SJCRH30 (cell line): Measurements from ENCODE around the gene CNPY1. TPM values are rescaled to one million over a fixed set of nuclear protein-coding genes. Genes with fewer than 3 reads are reported as not detected.

Source experiments
- DNase-seq, 2 experiments: peaks; one replicate each; pipeline ENCODE4 v3.0.0-alpha.2; 2015 to 2020
- H3K27ac ChIP-seq: fragments of 250-450 bp; sonication (Bioruptor Pico); 2 replicates; pipeline ENCODE4 v1.5.1; 2020; ENCODE audit warnings: mild to moderate bottlenecking, moderate library complexity
- H3K27me3 ChIP-seq: fragments of 250-450 bp; sonication (Bioruptor Pico); 2 replicates; pipeline ENCODE4 v1.5.1; 2020; ENCODE audit warnings: mild to moderate bottlenecking, moderate library complexity
- H3K36me3 ChIP-seq: fragments of 250-450 bp; sonication (Bioruptor Pico); 2 replicates; pipeline ENCODE4 v1.5.1; 2020; ENCODE audit warnings: mild to moderate bottlenecking, moderate library complexity
- H3K4me1 ChIP-seq: fragments of 250-450 bp; sonication (Bioruptor Pico); 2 replicates; pipeline ENCODE4 v1.5.1; 2020; ENCODE audit warnings: mild to moderate bottlenecking, moderate library complexity
- H3K4me3 ChIP-seq: fragments of 250-450 bp; sonication (Bioruptor Pico); 2 replicates; pipeline ENCODE4 v1.5.1; 2020; ENCODE audit warnings: mild to moderate bottlenecking, moderate library complexity
- H3K9me3 ChIP-seq: fragments of 250-450 bp; sonication (Bioruptor Pico); replicated peaks from 2 replicates; pipeline ENCODE4 v1.5.1; 2020; ENCODE audit warnings: mild to moderate bottlenecking, moderate library complexity
- total RNA-seq: library from RNA; depleted of rRNA; stranded (reverse); fragments of >200 nt; shearing (Covaris generic); gene quantifications from 2 replicates; pipeline ENCODE4 v1.2.3, GENCODE V29; 2014

Gene CNPY1
- total RNA-seq, 1 experiment from 2014 or later = not detected

DNA sequence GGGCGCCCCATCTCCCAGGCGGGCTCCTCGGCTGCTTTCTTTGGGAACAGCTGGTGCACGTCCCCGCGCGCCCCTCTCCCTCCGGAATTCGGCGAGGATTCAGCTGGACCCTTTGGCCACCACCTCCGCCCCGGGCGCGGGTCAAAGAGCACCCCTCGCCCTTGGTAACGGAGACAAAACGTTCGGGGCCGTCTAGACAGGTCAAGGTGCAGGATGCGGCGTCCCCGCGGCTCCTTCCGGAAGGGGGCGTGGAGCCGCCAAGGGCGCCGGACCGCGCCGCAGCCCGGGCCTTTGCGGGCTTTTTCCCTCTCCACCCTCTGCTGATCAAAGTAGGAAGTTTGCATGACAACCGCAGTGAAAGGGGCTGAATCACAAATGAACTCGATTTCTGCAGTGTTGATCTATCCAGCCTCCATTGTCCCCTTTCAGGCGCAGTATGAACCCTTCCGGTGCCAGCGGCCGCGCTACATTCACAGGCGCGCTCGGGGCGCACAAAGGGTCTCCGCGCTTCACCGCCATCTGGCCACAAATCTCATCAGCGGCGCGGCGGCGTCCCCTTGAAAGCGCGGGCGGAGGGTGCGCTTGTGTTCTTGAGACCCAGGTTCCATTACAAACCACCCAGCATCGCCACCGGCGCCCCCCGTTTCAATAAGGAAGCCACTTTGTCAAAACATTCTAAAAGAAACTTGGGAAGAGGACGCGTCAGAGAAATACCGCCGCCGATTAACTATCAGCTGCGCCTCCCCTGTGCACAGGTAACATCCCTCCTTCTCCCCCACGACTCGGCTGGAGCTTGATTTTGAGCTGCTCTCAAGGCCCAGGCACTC is 36.4 kb downstream of the CNPY1 start:
- Histone ChIP-seq H3K27me3 (peaks cover 17% of the 10 kb centered on the region), H3K27ac (no peak overlapping the region)

DNA sequence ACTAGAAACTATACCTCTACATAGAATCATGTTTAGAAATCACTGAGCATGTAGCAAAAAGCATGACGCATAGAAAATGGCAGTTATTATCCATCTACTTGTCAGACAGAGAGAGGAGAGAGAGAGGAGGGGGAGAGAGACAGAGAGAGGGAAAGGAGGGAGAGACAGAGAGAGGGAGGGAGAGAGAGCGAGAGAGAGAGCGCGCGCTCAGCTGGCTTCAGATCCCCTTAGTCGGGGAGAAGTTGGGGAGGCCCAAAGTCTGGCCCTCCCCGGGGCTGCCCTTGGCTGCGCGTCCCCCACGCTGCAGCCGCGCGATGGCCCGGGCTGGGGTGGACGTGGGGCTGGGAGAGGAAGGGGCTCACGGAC is 37.0 kb downstream of the CNPY1 start:
- Histone ChIP-seq H3K36me3 (no peaks in the 10 kb centered on the region), H3K4me1 (no peaks in the 10 kb centered on the region), H3K27ac (no peak overlapping the region), H3K4me3 (no peak overlapping the region), H3K9me3 (no peaks in the 10 kb centered on the region), H3K27me3 (peaks cover 17% of the 10 kb centered on the region)
- no peak for DNase-seq

More for the DNA sequence above, 36.4 kb downstream of the CNPY1 start:
- no peaks in the 10 kb centered on the region for H3K9me3 ChIP-seq
- H3K4me1 ChIP-seq = no peaks in the 10 kb centered on the region
- H3K4me3 ChIP-seq = no peak overlapping the region
- no peak for DNase-seq
- no peaks in the 10 kb centered on the region for H3K36me3 ChIP-seq

DNA sequence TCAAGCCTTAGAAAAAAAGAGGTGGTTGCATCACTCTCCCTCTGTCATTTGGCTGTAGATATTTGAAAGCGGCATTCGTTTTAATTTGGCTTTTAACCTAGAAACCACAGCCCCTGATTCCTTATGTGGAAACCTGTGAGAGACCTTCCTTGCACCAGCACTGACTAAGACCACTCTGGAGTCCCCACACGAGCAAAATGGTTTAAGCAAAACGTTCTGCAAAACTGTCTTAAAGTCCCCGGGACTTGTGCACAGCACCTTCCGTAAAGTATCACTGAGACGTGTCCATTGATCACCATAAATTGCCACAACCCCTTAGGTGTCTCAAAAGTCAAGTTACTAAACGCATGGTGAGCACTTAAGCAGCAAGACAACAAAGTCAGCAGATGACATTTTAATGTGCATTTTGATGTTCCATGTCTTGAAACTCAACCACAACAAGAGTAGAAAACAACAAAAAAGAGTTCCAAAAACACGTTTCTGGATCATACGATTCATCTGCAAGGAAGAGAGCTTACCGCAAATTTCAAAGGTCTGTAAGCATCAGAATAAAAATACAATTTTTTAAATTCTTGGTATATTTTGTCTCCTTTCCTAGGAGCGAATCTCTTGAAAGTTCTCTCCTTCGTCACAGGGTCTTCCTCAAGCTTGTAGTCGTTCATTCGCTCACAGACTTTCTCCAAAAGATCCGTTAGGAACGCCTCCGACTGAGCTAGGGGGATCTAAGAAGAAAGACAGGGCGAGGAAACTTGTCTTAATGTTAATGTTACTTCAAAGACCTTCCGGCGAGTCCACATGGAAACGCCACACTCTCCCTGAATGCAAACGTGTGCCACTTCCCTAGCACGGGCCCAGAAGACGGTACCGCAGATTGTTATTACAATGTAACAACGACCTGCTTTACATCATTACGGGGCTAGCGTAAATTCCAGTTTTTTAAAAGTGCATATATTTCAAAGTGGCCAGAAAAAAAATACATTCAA is 37.7 kb downstream of the CNPY1 start:
- Histone ChIP-seq H3K4me3 (no peak overlapping the region), H3K36me3 (no peaks in the 10 kb centered on the region), H3K9me3 (no peaks in the 10 kb centered on the region), H3K4me1 (no peaks in the 10 kb centered on the region), H3K27ac (no peak overlapping the region), H3K27me3 (peaks cover 14% of the 10 kb centered on the region)
- DNase-seq = no peak

DNA sequence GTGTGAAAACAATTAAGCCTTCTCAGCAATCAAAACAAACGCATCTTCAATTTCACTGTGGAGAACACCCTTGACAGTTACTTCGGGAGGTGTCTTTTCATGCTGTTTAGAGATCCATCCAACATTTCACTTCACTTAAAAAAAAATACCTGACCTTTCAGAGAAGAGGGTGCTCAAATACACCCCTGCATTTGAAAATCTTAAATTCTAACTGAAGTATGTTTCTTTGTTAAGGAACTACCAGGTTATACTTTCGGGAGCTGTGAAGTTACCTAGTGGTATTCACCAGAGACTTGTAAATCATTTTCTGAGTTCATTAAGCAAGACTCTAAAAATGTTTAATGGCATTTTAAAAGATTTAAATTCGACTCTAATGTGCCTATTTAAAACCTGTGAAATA is 38.8 kb downstream of the CNPY1 start:
- no peaks in the 10 kb centered on the region for H3K9me3 ChIP-seq
- no peak overlapping the region for H3K4me3 ChIP-seq
- no peak for DNase-seq
- H3K4me1 ChIP-seq = no peaks in the 10 kb centered on the region
- peaks cover 19% of the 10 kb centered on the region for H3K27me3 ChIP-seq
- no peaks in the 10 kb centered on the region for H3K36me3 ChIP-seq
- no peak overlapping the region for H3K27ac ChIP-seq

DNA sequence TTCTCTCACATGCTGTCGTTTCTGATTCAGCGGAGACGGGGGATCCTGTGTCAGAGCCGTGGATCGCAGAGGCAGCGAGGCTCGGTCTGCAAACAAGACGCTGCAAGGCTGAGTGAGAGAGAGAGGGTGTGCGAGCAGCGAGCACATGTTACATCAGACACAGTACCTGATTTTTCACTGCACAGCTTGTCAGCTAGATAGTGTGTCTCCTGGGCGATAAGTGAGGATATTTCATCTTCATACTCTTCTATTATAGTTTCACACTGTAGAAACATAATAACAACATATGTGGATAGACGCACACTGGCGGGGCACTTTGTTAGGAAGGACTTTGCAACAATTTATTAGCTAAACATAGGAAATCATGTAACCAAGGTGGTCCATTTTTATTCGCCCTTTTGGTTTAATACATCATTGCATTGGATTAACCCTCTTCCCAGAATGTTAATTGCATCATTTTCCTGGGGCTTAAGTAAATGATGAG is 39.5 kb downstream of the CNPY1 start:
- Histone ChIP-seq H3K27ac (no peak overlapping the region), H3K4me1 (no peaks in the 10 kb centered on the region), H3K27me3 (peaks cover 19% of the 10 kb centered on the region), H3K4me3 (no peak overlapping the region), H3K36me3 (no peaks in the 10 kb centered on the region), H3K9me3 (no peaks in the 10 kb centered on the region)
- DNase-seq = peak in 1 of 2 experiments; percentile 10

DNA sequence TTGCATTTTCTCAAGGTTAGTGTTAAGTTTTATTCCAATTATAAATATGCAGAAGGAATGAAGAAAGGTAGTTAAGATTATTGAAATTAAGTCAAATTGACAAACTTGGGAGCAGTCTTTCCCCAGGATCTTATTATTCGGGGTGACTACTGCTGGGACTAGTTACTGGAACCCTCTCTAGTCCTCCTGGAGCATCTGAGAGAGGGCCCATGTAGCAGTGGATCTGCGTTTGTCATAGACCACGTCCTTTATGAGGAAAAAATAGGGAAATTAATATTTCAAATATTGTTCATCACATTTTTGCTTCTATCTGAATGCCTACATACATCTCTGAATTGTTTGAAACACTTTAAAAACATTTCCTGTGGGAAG is 41.0 kb downstream of the CNPY1 start:
- Histone ChIP-seq H3K36me3 (no peaks in the 10 kb centered on the region), H3K27ac (no peak overlapping the region), H3K4me3 (no peak overlapping the region), H3K4me1 (no peaks in the 10 kb centered on the region), H3K27me3 (peaks cover 19% of the 10 kb centered on the region), H3K9me3 (no peaks in the 10 kb centered on the region)
- DNase-seq = no peak

DNA sequence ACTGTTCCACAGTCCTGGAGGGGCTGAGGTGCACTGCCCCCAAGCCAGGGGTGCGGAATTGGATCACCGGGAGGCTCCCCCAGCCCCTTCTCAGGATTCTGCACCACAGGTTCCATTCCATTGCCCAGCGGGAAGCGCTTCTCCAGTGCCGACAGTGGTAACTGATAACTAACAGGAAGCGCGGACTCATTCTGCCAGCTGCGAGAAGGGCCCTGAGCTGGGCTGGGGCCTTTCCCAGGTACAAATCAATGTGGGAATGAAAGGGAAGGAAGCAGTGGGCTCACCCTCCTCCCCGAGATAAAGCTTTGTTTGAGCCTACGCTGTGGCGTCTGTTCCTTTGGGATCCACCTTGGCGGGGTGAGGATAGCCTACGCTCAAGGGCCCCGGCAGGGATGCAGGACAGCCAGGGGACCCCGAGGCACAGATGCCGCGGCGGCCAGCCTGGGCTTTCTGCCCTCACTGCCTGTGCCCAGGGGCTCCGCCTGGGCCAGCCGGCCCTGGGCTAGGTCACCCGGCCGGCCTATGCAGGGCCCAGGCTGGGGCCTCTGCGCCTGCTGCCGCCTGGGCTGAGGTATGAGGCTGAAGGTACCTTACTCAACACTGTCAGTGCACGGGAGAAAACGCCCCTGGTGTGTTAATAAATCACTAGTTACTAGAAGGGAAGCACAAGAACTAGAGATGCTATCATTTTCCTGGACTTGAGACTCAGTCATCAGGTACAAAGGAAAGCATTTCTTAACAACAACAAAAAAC is 49.0 kb downstream of the CNPY1 start:
- H3K27ac ChIP-seq = no peak overlapping the region
- H3K9me3 ChIP-seq = no peaks in the 10 kb centered on the region
- no peak overlapping the region for H3K4me3 ChIP-seq
- no peaks in the 10 kb centered on the region for H3K4me1 ChIP-seq
- no peaks in the 10 kb centered on the region for H3K36me3 ChIP-seq
- H3K27me3 ChIP-seq = peaks cover 29% of the 10 kb centered on the region
- no peak for DNase-seq

DNA sequence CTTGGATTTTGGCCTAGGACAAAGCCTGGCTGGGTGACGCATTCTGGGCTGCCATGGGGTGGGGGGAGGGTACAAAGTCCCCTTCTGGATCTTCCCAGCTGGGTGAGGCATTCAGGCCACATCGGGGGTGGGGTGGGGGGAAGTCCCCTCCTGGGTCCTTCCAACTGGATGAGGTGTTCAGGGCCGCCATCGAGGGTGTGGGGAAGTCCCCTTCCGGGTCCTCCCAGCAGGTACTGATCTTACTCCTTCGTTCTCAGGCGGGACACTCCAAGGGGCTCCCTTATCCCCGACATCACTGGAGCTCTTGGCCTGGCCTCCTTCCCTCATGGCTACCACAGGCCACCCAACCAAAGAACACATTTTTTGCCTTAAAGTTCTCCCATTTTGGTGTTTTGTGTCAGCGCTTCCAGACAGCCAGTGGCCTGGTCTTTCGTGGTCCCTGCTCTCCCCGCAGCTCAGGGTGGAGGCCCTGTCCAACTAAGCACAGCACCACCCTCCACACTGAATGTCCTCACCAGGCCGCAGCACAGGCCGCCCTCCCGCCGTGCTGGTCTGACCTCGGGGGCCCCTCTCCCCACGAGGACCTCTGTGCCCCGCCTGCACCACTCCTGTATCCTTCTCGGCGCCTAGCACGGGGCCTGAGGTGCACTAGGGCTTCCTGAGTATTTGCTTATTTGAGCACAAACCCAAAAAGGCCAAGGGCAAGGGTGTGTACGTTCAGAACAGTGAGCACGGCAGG is 49.9 kb downstream of the CNPY1 start:
- no peak for DNase-seq
- Histone ChIP-seq H3K9me3 (no peaks in the 10 kb centered on the region), H3K27me3 (peaks cover 38% of the 10 kb centered on the region), H3K27ac (no peak overlapping the region), H3K4me1 (no peaks in the 10 kb centered on the region), H3K4me3 (no peak overlapping the region), H3K36me3 (no peaks in the 10 kb centered on the region)

DNA sequence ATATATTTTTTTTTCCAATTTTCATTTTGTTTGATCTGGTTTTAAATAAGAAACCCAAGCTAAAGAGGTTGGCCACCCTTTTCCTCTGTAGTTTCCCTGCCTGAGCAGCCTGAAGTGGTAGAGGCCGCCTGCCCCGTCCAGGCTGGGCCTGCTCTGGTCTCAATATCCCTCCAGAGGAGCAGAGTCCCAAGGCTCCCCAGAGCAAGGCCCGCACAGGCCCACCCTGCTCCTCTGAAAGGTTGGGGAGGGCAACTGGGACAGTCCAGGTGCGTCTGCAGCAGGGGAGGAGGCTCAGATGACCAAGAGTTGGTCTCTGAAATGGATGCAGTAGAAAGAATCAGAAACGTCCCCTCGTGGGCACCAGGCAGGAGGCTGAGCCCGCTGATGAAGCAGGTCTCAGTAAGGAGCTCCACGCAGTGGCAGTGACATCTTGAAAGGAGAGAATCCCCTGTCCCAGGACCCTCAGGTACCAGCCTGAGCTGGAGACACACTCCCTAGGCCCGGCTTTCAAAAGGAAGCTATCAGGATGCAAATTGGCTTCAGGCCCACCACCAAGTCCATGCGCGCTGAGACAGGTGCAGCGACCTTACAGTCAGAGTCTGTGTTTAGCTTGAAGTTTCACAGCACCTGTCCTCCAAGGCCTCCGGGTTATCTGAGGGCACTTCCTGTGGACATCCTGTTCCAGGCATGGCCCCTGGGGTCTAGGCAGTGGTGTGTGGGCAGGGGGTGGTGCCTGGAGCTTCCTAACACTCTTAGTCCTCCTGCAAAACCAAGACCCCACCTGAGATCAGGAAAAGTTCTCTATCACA is 50.7 kb downstream of the CNPY1 start:
- peaks cover 42% of the 10 kb centered on the region for H3K27me3 ChIP-seq
- peak in 1 of 2 experiments; percentile 21 for DNase-seq
- no peak overlapping the region for H3K4me3 ChIP-seq

DNA sequence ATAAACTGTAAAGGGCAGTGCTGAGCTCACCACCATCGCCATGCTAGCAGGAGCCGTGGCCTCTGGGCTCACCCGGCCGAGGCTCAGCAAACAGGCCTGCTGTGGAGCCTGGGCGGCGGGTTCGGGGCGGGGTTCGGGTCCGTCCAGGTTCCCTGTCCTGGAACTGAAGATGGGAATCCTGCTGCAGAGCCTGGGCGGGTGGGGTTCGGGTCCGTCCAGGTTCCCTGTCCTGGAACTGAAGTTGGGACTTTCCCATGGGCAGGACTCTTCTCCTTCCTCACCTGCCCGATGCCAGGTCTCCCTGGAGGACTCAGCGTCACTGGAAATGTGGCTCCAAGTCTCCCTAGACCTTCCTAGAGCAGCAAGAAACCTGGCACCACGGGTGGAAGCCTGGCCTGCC is 51.8 kb downstream of the CNPY1 start:
- peaks cover 53% of the 10 kb centered on the region for H3K27me3 ChIP-seq
- no peak overlapping the region for H3K27ac ChIP-seq
- no peaks in the 10 kb centered on the region for H3K4me1 ChIP-seq
- no peak for DNase-seq
- H3K4me3 ChIP-seq = no peak overlapping the region
- H3K36me3 ChIP-seq = no peaks in the 10 kb centered on the region
- H3K9me3 ChIP-seq = no peaks in the 10 kb centered on the region

More for the DNA sequence above, 50.7 kb downstream of the CNPY1 start:
- Histone ChIP-seq H3K27ac (no peak overlapping the region), H3K4me1 (no peaks in the 10 kb centered on the region), H3K36me3 (no peaks in the 10 kb centered on the region), H3K9me3 (no peaks in the 10 kb centered on the region)

DNA sequence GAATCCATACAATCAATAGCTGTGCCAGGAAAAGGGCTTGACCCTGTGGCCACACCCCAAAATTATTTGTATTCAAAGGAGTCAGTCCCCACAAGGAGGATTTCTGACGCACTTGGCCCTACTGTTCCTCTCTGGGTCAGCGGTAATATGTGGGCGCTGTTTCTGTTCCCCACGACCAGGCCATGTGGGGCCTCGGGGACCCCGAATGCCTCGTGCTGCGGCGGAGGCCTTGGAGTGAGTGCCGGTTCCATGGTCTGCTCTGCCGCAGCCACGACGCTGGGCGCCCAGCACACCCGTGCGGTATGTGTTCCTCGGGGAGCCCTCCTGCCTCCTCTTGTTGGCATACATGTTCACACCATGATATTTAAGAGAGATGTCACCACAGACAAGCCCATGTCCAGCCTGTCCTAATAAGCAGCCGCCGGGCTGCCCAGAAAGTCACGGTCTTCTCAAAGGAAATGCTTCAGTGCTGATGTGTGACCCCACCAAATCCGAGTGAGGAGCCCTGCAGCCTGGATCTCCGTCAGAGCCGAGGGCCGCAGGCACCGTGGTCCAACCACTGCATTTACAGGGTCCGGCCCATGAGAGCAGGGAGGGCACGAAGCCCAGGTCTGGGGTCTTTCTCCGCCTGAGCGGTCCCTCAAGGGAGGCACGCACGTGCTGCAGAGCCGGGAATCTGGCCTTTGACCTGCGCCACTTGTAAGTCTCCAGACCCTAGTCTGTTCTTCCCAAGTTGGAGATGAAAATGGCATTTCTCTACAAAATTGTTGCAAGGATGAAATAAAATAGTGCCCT is 52.4 kb downstream of the CNPY1 start:
- no peak for DNase-seq
- Histone ChIP-seq H3K9me3 (no peaks in the 10 kb centered on the region), H3K27me3 (peaks cover 53% of the 10 kb centered on the region), H3K27ac (no peak overlapping the region), H3K36me3 (no peaks in the 10 kb centered on the region), H3K4me1 (no peaks in the 10 kb centered on the region), H3K4me3 (no peak overlapping the region)

DNA sequence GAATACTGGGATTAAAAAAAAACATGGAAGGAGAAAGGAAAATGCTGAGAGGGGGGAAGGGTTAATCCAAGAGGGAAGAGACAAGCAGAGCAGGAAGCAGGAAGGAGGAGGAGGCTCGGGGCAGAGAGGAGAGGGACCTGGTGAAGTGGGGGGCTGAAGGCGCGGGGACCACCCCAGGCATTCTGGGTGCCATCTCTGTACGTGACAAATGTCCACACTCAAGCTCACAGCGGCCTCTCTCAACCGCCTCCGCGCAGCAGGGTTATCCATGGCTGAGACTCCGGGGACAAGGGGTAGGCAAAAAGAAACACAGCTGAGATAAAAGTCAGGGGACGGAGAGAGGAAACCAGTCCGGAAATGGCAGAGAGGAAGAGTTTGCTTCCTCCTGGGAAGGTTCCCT is 54.5 kb downstream of the CNPY1 start:
- H3K4me3 ChIP-seq = no peak overlapping the region
- H3K27ac ChIP-seq = no peak overlapping the region
- H3K27me3 ChIP-seq = peaks cover 42% of the 10 kb centered on the region
- DNase-seq = no peak
- H3K36me3 ChIP-seq = no peaks in the 10 kb centered on the region
- no peaks in the 10 kb centered on the region for H3K4me1 ChIP-seq
- H3K9me3 ChIP-seq = no peaks in the 10 kb centered on the region
